Astrocyte of the spinal cord (primary cell): Measurements from ENCODE around the gene GLRX3.
A peak's percentile ranks its signal among the peaks of the same experiment; 100 is the strongest.

Experiments used
- DNase-seq: peaks from one replicate; pipeline ENCODE4 v3.0.0; 2011; ENCODE audit warnings: low read depth, low spot score
- H3K4me3 ChIP-seq: 2 replicates; pipeline ENCODE4 v1.5.1; 2011; ENCODE audit warnings: low read depth, mild to moderate bottlenecking, low read length, moderate library complexity
- in situ Hi-C: cut with HindIII; loops from 2 replicates; pipeline ENCODE4 v1.10.0; 2017; ENCODE audit warnings: low sequenced_read_pairs
- TF ChIP-seq, protein P1 (sequence below): IDR thresholded peaks from 2 replicates; pipeline ENCODE4 v1.5.1; 2012; ENCODE audit warnings: low read depth, mild to moderate bottlenecking, low read length, inconsistent platforms

Gene GLRX3

DNA sequence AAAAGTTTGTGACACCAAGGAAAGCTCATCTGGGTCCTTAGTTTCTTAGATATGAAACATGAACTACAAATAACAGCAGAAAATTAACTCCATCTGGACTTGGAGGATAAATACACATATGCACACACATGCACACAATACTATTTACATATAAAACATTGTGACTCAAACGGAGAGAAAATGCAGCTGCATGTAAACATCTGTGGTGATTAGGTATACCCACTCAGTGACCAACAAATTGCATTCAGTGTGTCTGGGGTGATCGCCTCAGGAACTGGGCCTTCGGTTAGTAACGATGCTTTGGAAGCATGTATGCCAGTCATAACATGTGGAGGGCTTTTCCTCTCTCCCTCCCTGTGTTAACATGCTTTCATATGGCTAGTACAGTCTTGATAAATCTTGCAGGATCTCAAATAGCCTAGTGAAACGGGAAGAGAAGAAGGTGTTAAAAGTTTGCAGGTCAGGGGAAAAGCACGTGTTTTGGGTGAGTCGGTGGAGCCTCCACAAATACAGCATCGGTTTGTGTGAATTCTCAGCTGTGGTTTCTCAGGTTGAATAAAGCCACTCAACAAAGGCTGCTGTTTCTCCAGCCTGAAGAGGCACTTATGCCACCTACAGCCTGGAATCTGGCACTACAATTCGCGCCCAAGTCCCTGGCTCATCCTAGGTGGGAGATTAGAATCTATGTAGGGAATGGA lies 8.7 kb upstream of the GLRX3 start:
- DNase-seq: peak; percentile 71
- in situ Hi-C loops: no loop called here
- TF ChIP-seq, protein P1, sequence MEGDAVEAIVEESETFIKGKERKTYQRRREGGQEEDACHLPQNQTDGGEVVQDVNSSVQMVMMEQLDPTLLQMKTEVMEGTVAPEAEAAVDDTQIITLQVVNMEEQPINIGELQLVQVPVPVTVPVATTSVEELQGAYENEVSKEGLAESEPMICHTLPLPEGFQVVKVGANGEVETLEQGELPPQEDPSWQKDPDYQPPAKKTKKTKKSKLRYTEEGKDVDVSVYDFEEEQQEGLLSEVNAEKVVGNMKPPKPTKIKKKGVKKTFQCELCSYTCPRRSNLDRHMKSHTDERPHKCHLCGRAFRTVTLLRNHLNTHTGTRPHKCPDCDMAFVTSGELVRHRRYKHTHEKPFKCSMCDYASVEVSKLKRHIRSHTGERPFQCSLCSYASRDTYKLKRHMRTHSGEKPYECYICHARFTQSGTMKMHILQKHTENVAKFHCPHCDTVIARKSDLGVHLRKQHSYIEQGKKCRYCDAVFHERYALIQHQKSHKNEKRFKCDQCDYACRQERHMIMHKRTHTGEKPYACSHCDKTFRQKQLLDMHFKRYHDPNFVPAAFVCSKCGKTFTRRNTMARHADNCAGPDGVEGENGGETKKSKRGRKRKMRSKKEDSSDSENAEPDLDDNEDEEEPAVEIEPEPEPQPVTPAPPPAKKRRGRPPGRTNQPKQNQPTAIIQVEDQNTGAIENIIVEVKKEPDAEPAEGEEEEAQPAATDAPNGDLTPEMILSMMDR: peak; percentile 94
- H3K4me3 ChIP-seq: no peak overlapping the region

DNA sequence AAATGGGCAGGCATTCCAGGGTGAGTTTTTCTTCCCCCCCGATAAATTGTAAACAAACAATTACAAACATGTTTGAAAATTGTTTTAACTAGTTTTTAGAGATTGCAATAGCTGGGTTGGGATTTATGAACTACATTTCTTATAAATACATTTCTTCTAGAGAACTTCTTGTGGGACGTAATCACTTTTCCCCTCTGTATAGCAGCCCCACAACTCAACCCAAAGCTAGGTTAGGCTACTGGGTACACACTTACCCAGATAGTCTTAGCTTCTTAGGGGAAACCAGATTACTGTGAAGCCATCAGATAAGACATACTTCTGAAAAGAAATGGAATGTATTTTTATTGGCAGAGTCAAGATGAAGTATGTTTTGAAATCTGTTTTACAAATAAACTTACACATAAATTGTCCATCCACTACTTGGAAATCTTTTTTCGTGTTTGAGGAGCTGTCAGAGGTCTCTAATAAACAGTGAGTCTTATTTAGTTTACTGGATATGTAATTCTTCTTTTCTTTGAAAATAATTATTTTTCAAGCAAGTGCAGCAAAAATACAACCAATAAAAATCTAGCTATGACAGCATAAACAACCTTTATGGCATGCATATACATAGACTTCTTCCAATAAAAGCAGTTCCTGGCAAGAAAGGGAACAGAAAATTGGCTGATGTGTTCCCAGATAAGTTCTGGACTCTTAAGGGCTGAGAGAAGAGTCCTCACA lies 8.0 kb upstream of the GLRX3 start:
- in situ Hi-C loops: no loop called here
- no peak for DNase-seq
- no peak overlapping the region for H3K4me3 ChIP-seq
- TF ChIP-seq, protein P1: no peak

DNA sequence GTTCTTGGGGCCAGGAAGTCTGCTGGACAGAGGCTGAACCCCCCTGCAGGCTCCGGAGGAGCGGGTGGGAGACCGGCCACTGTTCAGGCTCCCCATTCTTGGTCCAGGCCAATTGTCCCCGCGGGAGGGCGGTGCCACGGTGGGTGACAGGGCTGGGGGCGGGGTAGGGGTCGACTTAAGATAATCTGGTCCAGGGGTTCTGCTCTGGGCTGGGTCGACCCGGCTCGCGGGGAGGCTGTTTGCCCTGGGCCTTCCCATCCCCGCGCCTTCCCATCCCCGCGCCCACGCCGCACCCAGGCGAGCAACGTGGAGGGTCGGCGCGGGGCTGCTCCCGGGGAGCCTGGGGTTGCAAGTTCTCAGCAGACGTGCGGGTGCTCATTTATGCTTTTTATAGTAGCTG lies 7.3 kb upstream of the GLRX3 start:
- in situ Hi-C loops: no loop called here
- TF ChIP-seq, protein P1: no peak
- H3K4me3 ChIP-seq: no peak overlapping the region
- DNase-seq: no peak

DNA sequence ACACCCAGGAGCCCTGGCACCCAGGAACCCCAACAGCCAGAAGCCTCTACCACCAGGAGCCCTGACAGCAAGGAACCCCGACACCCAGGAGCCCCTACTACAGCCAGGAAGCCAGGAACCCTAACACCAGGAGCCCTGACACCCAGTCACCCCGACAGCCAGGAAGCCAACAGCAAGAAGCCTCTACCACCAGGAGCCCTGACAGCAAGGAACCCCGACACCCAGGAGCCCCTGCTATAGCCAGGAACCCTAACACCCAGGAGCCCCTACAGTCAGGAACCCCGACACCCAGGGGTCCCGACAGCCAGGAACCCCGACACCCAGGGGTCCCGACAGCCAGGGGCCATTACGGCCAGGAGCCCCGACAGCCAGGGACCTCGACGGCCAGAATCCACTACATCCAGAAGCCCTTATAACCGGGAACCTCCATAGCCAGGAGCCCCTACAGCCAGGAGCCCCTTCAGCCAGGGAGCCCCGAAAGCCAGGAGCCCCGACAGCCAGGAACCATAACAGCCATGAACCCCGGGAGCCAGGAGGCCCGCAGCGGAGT lies 440 bp upstream of the GLRX3 start:
- TF ChIP-seq, protein P1: no peak

DNA sequence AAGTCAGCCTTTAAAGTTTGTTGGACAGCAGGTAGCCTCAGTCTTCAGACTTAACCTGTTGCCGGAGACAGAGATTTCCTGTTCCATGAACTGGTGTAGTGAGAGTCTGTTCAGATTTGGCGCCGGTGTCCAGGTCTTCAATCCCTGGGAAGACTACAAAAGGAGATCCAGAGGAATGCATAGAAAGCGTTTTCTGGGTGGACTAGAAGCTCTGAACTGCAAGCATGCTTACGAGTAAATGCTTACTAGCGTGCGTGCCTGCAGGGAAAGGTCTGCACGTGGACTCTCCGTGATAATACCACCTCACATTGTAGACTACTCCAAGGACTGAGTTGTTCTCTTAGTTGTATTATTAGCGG lies 878 bp downstream of the GLRX3 start:
- peak; percentile 36 for DNase-seq
- in situ Hi-C loops: no loop called here
- TF ChIP-seq, protein P1: no peak
- H3K4me3 ChIP-seq: peak overlapping the region; percentile 55

More for the DNA sequence above, 440 bp upstream of the GLRX3 start:
- H3K4me3 ChIP-seq: peak overlapping the region; percentile 55
- in situ Hi-C loops: no loop called here
- DNase-seq: no peak

DNA sequence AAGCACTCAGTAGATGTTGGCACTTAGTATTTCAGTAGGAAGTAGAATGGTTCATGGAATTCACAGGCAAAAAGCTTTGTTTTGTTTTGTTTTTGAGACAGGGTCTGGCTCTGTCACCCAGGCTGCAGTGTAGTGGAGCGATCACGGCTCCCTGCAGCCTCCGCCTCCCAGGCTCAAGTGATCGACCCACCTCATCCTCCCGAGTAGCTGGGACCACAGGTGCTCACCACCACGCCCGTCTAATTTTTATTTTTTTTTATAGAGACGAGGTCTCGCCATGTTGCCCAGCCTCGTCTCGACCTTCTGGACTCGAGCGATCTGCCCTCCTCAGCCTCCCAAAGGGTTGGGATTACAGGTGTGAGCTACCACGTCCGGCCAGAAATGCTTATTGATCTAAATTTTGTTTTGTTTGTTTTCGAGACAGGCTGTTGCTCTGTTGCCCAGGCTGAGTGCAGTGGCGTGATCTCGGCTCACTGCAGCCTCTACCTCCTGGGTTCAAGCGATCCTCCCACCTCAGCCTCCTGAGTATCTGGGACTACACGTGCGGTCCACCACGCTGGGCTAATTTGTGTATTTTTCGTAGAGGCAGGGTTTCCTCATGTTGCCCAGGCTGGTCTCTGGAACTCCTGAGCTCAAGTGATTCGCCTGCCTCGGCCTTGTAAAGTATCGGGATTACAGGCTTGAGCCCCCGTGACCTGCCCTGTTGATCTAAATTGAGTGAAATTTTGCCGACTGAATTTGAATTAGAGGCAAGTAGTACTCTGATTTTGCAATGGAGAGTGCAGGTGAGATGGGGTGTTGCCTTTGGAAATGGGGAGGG lies 1.7 kb downstream of the GLRX3 start:
- H3K4me3 ChIP-seq: peak overlapping the region; percentile 55
- no peak for DNase-seq
- TF ChIP-seq, protein P1: no peak
- in situ Hi-C loops: no loop called here
